ENCODE measurements around the gene ANKRD13D.

The ANKRD13D gene

GRCh38 chr11:67264877-67265632 is 24.0 kb upstream of the ANKRD13D start:
- no peak overlapping the region; a peak in 1 of 20 replicates for H3K4me3 ChIP-seq
- peaks cover 0 to 23% (median 21%) of the 10 kb centered on the region in 11 experiments; a peak in 19 of 22 replicates for H3K27me3 ChIP-seq
- no peak for TF ChIP-seq Cebpa-rat (IDR thresholded peaks at IDR 0.05)
- H4K20me1 ChIP-seq, result peaks cover 0 to 17% (median 10%) of the 10 kb centered on the region in 11 experiments; a peak in 10 of 22 replicates
- no peaks in the 10 kb centered on the region for H3K9me3 ChIP-seq (replicated peaks in 1 of 11)
- H3K4me2 ChIP-seq, result peak overlapping the region; percentile 69 to 100 (median 86)
- peak overlapping the region in 10 of 11 experiments; percentile 19 to 100 (median 99); a peak in 14 of 22 replicates for H3K27ac ChIP-seq
- peaks cover 26 to 34% (median 33%) of the 10 kb centered on the region in 11 experiments for H3K36me3 ChIP-seq
- peaks cover 61 to 74% (median 68%) of the 10 kb centered on the region in 10 experiments for H3K4me1 ChIP-seq
- H3K9ac ChIP-seq, result peak overlapping the region in 7 of 11 experiments; percentile 93 to 100 (median 99); a peak in 9 of 22 replicates

GRCh38 chr11:67265633-67266448 is 23.3 kb upstream of the ANKRD13D start:
- Histone ChIP-seq H3K9me3 (replicated peaks in 1 of 11) (no peaks in the 10 kb centered on the region), H3K4me3 (peak overlapping the region; percentile 87 to 100 (median 99)), H3K9ac (peak overlapping the region; percentile 93 to 100 (median 99)), H3K27me3 (peaks cover 0 to 16% (median 14%) of the 10 kb centered on the region in 11 experiments; a peak in 19 of 22 replicates), H3K4me2 (peak overlapping the region; percentile 69 to 100 (median 86)), H3K36me3 (peaks cover 33 to 41% (median 39%) of the 10 kb centered on the region in 11 experiments), H3K27ac (peak overlapping the region; percentile 92 to 100 (median 99)), H3K4me1 (peaks cover 67 to 81% (median 74%) of the 10 kb centered on the region in 10 experiments), H4K20me1 (peaks cover 0 to 25% (median 18%) of the 10 kb centered on the region in 11 experiments; a peak in 12 of 22 replicates)
- no peak for TF ChIP-seq Cebpa-rat (IDR thresholded peaks at IDR 0.05)

GRCh38 chr11:67266449-67267187 is 22.5 kb upstream of the ANKRD13D start, which contains the start of gene GRK2:
Gene GRK2, plus strand, starts transcription at chr11:67266473. Its CDS starts 227 bp downstream, at chr11:67266700.
- Histone ChIP-seq H3K9ac (peak within 1 kb of the TSS; percentile 93 to 100 (median 99)), H3K27ac (peak within 1 kb of the TSS; percentile 92 to 100 (median 99)), H3K36me3 (peaks cover 37 to 49% (median 42%) of the 10 kb centered on the region in 11 experiments), H3K4me1 (peaks cover 74 to 84% (median 77%) of the 10 kb centered on the region in 10 experiments), H3K9me3 (replicated peaks in 1 of 11) (no peaks in the 10 kb centered on the region), H4K20me1 (peaks cover 0 to 33% (median 26%) of the 10 kb centered on the region in 11 experiments; a peak in 12 of 22 replicates), H3K4me3 (peak within 1 kb of the TSS; percentile 87 to 100 (median 99)), H3K27me3 (peaks cover 0 to 8% (median 7%) of the 10 kb centered on the region in 11 experiments; a peak in 17 of 22 replicates), H3K4me2 (peak within 1 kb of the TSS; percentile 99 to 100 (median 100))
- no peak for TF ChIP-seq Cebpa-rat (IDR thresholded peaks at IDR 0.05)

- Histone ChIP-seq H3K9ac (peak overlapping the region; percentile 93 to 100 (median 99)), H3K4me1 (peaks cover 74 to 84% (median 77%) of the 10 kb centered on the region in 10 experiments), H4K20me1 (peaks cover 0 to 41% (median 33%) of the 10 kb centered on the region in 11 experiments; a peak in 13 of 22 replicates), H3K4me2 (peak overlapping the region; percentile 99 to 100 (median 100)), H3K9me3 (replicated peaks in 1 of 11) (no peaks in the 10 kb centered on the region), H3K27me3 (no peaks in the 10 kb centered on the region; a peak in 1 of 22 replicates), H3K4me3 (peak overlapping the region; percentile 87 to 100 (median 99)), H3K36me3 (peaks cover 43 to 56% (median 48%) of the 10 kb centered on the region in 11 experiments), H3K27ac (peak overlapping the region; percentile 92 to 100 (median 99))
- no peak for TF ChIP-seq Cebpa-rat (IDR thresholded peaks at IDR 0.05)
These were observed 21.7 kb upstream of the ANKRD13D start for GRCh38 chr11:67267188-67268080.

- Histone ChIP-seq H3K4me1 (peaks cover 75 to 84% (median 77%) of the 10 kb centered on the region in 10 experiments), H3K9me3 (replicated peaks in 1 of 11) (no peaks in the 10 kb centered on the region), H3K36me3 (peaks cover 47 to 65% (median 57%) of the 10 kb centered on the region in 11 experiments), H3K27ac (peak overlapping the region; percentile 92 to 100 (median 99)), H3K9ac (peak overlapping the region; percentile 93 to 100 (median 99)), H3K4me2 (peak overlapping the region; percentile 99 to 100 (median 100)), H3K27me3 (no peaks in the 10 kb centered on the region), H4K20me1 (peaks cover 0 to 50% (median 42%) of the 10 kb centered on the region in 11 experiments; a peak in 13 of 22 replicates), H3K4me3 (peak overlapping the region; percentile 87 to 100 (median 99))
- peak in 5 of 11 experiments; percentile 44 to 90 (median 55); a peak in 8 of 22 replicates for TF ChIP-seq Cebpa-rat (IDR thresholded peaks at IDR 0.05)
These were observed 20.8 kb upstream of the ANKRD13D start for GRCh38 chr11:67268081-67268961.

GRCh38 chr11:67268962-67269268 is 20.2 kb upstream of the ANKRD13D start:
- Histone ChIP-seq H3K9ac (peak overlapping the region; percentile 93 to 100 (median 99)), H3K9me3 (replicated peaks in 1 of 11) (no peaks in the 10 kb centered on the region), H3K4me3 (peak overlapping the region; percentile 87 to 100 (median 99)), H3K4me1 (peaks cover 75 to 84% (median 77%) of the 10 kb centered on the region in 10 experiments), H3K27me3 (no peaks in the 10 kb centered on the region), H3K36me3 (peaks cover 47 to 70% (median 63%) of the 10 kb centered on the region in 11 experiments), H4K20me1 (peaks cover 0 to 56% (median 46%) of the 10 kb centered on the region in 11 experiments; a peak in 13 of 22 replicates), H3K27ac (peak overlapping the region; percentile 92 to 100 (median 99)), H3K4me2 (peak overlapping the region; percentile 99 to 100 (median 100))
- TF ChIP-seq Cebpa-rat (IDR thresholded peaks at IDR 0.05), result no peak
